Spinal cord (tissue), 10 donors: ENCODE measurements around the gene LIN7A. TPM values are rescaled to one million over a fixed set of nuclear protein-coding genes. Genes with fewer than 3 reads are reported as not detected.

Experiments used
- DNase-seq, 6 donors: peaks; one replicate each; pipeline versions ENCODE4 v3.0.0 to v3.0.0-alpha.2; 2013 to 2015; ENCODE audit warnings: low spot score in 6 of 6, low read depth in 4 of 6
- H3K27ac ChIP-seq: one replicate; pipeline ENCODE4 v1.5.1; 2013; ENCODE audit warnings: low read depth, low read length, control low read depth
- H3K27me3 ChIP-seq: one replicate; pipeline ENCODE4 v1.6.1; 2013; ENCODE audit warnings: low read length; ENCODE audit not compliant: control insufficient read depth, insufficient read depth
- H3K36me3 ChIP-seq: one replicate; pipeline ENCODE4 v1.6.1; 2013; ENCODE audit warnings: low read length; ENCODE audit not compliant: control insufficient read depth, insufficient read depth
- H3K4me1 ChIP-seq: one replicate; pipeline ENCODE4 v1.6.1; 2013; ENCODE audit warnings: low read length; ENCODE audit not compliant: control insufficient read depth, insufficient read depth
- H3K4me3 ChIP-seq: one replicate; pipeline ENCODE4 v1.5.1; 2013; ENCODE audit warnings: low read depth, low read length, control low read depth
- H3K9me3 ChIP-seq: one replicate; pipeline ENCODE4 v1.6.1; 2013; ENCODE audit warnings: low read length; ENCODE audit not compliant: control insufficient read depth, insufficient read depth
- WGBS: methylation state at CpG from one replicate; pipeline ENCODE4 v1.1.5; 2013; ENCODE audit warnings: missing lambda C conversion rate; ENCODE audit not compliant: insufficient coverage; 5-methylcytosine and 5-hydroxymethylcytosine counted together
- polyA plus RNA-seq, 2 donors: library from polyadenylated mRNA; unstranded; fragments of 120-200 nt; gene quantifications; one replicate each; pipeline ENCODE4 v1.2.1, GENCODE V29; 2013; ENCODE audit not compliant: insufficient read length in 2 of 2
- total RNA-seq, 2 donors: library from RNA; depleted of rRNA in 1 of 2; stranded (reverse); fragments of 120-200 nt in 1 of 2; fragments of >200 nt in 1 of 2; gene quantifications; one replicate each; pipeline versions ENCODE4 v1.2.3 to v1.2.4, GENCODE V29; 2013 to 2014
- donor health status: healthy.

The LIN7A gene
- total and polyA plus RNA-seq, 4 donors = 12.0 to 41.3 (median 15.8) TPM

DNA sequence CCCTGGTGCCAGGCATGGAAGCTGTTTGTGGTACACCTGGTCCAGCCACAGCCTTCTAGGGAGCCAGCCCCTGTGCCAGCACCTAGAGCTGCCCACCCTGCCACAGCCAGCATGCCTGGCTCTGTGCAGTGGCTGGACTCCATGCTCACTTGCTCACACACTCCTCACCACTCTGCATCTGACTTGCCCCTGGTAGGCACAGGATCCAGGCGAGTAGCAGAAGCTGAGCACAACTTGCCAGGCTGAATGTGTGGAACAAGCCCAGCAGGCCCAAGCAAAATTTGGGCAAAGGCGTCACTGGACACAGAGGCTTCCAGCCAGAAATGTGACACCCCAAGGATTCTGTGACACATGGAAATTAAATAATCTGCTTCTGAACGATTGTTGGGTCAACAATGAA is 114.3 kb downstream of the LIN7A start:
- WGBS = 94% methylated on average over 2 of the region's 3 CpGs
- Histone ChIP-seq H3K9me3 (peaks cover 1% of the 10 kb centered on the region), H3K4me1 (no peaks in the 10 kb centered on the region), H3K27me3 (no peaks in the 10 kb centered on the region), H3K27ac (no peak overlapping the region), H3K36me3 (peaks cover 5% of the 10 kb centered on the region), H3K4me3 (no peak overlapping the region)
- no peak for DNase-seq

DNA sequence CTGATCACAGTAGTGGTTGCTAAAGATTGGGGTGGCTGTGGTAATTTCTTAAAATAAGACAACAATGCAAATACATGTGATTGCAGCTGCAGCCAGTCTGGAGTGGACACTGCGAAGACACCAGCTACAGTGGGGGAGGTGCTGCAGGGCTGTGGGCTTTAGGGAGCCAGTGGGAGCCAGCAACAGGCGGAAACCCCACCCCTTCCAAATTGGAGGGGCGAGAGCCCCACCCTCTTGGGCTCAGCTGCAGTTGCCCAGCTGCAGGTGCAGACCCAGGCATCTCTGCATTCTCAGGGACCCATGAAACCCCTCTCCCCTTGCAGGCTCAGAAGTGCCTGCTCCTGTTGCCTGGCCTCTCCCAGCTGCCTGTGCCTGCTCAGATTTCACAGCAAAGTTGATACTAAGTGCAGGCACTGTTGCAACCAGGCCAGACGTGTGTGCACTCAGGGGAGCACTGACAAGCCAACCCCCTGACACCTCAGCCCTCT is 116.2 kb downstream of the LIN7A start:
- no peak overlapping the region for H3K27ac ChIP-seq
- WGBS = 58% methylated on average over 2 of the region's 4 CpGs
- peaks cover 1% of the 10 kb centered on the region for H3K9me3 ChIP-seq
- H3K36me3 ChIP-seq = peaks cover 5% of the 10 kb centered on the region
- DNase-seq = no peak
- H3K4me1 ChIP-seq = no peaks in the 10 kb centered on the region
- no peak overlapping the region for H3K4me3 ChIP-seq
- no peaks in the 10 kb centered on the region for H3K27me3 ChIP-seq

GRCh38 chr12:80818878-80819277 is 118.9 kb downstream of the LIN7A start:
- H3K36me3 ChIP-seq = peaks cover 5% of the 10 kb centered on the region
- no peaks in the 10 kb centered on the region for H3K4me1 ChIP-seq
- no peak overlapping the region for H3K27ac ChIP-seq
- peaks cover 1% of the 10 kb centered on the region for H3K9me3 ChIP-seq
- H3K27me3 ChIP-seq = no peaks in the 10 kb centered on the region
- DNase-seq = no peak
- no peak overlapping the region for H3K4me3 ChIP-seq

- H3K4me1 ChIP-seq = no peaks in the 10 kb centered on the region
- no peak overlapping the region for H3K27ac ChIP-seq
Measured at GRCh38 chr12:80815351-80815750, 122.4 kb downstream of the LIN7A start.

GRCh38 chr12:80814453-80814852 is 123.3 kb downstream of the LIN7A start:
- Histone ChIP-seq H3K36me3 (peaks cover 3% of the 10 kb centered on the region), H3K9me3 (no peaks in the 10 kb centered on the region), H3K4me3 (no peak overlapping the region), H3K4me1 (no peaks in the 10 kb centered on the region), H3K27me3 (no peaks in the 10 kb centered on the region), H3K27ac (no peak overlapping the region)
- no peak for DNase-seq
- WGBS = 67% methylated on average over 1 of the region's 4 CpGs

More at GRCh38 chr12:80815351-80815750, 122.4 kb downstream of the LIN7A start:
- no peaks in the 10 kb centered on the region for H3K27me3 ChIP-seq
- no peak for DNase-seq
- H3K36me3 ChIP-seq = no peaks in the 10 kb centered on the region
- H3K9me3 ChIP-seq = no peaks in the 10 kb centered on the region
- no peak overlapping the region for H3K4me3 ChIP-seq

GRCh38 chr12:80813820-80814219 is 123.9 kb downstream of the LIN7A start:
- H3K9me3 ChIP-seq = no peaks in the 10 kb centered on the region
- DNase-seq = no peak
- WGBS = no CpG with 5 or more reads among the region's 2 CpGs
- H3K27ac ChIP-seq = no peak overlapping the region
- H3K36me3 ChIP-seq = peaks cover 3% of the 10 kb centered on the region
- H3K4me3 ChIP-seq = no peak overlapping the region
- no peaks in the 10 kb centered on the region for H3K27me3 ChIP-seq
- no peaks in the 10 kb centered on the region for H3K4me1 ChIP-seq

GRCh38 chr12:80811957-80812708 is 125.6 kb downstream of the LIN7A start:
- Histone ChIP-seq H3K27ac (no peak overlapping the region), H3K4me1 (no peaks in the 10 kb centered on the region), H3K27me3 (no peaks in the 10 kb centered on the region), H3K4me3 (no peak overlapping the region), H3K9me3 (no peaks in the 10 kb centered on the region), H3K36me3 (peaks cover 3% of the 10 kb centered on the region)
- no peak for DNase-seq
- 100% methylated on average over 2 of the region's 3 CpGs for WGBS

DNA sequence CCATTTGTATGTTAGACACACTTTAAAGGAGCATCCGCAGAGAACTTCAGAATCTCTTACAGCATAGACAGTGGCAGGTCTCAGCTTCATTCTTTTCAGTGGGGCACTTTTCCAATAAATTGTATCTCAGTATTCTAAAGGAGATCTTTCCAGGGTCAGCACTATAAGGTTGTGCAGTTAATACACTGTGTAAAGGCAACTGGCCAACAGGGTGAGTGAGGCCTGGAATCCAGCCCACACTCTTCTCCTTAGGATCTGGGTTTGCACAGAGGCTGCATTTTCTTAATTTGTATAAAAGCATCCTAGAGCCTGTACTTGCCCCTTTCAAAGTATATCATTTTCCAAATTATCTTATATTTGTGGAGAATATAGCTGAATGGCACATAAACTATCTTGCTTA is 126.9 kb downstream of the LIN7A start:
- no peaks in the 10 kb centered on the region for H3K4me1 ChIP-seq
- H3K27me3 ChIP-seq = no peaks in the 10 kb centered on the region
- no peak overlapping the region for H3K4me3 ChIP-seq
- H3K36me3 ChIP-seq = peaks cover 3% of the 10 kb centered on the region
- no peaks in the 10 kb centered on the region for H3K9me3 ChIP-seq
- no peak overlapping the region for H3K27ac ChIP-seq
- no CpG with 5 or more reads among the region's 1 CpG for WGBS
- peak in 3 of 6 donors; percentile 9 to 46 (median 23) for DNase-seq

DNA sequence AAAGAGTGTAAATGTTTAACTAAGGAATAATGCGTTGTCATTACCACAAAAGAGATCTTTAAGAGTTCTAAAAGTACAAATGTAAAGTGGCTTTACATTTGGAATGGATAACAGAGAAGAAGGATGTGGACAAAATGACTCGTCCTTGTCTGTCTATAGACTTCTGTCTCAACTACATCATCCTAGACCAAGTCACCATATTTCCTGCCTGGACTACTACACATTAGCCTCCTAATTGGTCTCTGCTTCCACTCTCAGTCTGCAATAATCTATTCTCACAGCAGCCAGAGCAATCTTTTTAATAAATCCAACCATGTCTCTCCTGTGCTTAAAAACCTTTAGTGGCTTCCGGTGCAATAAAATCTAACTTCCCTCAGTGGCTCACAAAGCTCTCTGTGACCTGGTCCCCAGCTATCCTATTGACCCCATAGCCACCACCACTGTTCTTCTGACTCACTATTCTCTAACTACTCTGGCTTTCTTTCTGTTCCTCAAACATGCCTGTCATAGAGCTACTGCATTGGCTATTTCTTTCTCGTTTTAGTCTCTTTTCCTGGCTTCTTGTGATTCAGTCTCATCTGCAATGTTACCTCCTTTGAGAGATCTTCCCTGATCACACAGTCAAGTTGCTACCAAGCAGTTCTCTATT is 130.0 kb downstream of the LIN7A start:
- DNase-seq = no peak
- Histone ChIP-seq H3K4me1 (no peaks in the 10 kb centered on the region), H3K4me3 (no peak overlapping the region), H3K27ac (no peak overlapping the region), H3K27me3 (no peaks in the 10 kb centered on the region), H3K9me3 (no peaks in the 10 kb centered on the region), H3K36me3 (peaks cover 3% of the 10 kb centered on the region)
- 88% methylated on average over 4 of the region's 4 CpGs for WGBS

GRCh38 chr12:80805106-80805505 is 132.6 kb downstream of the LIN7A start:
- H3K27ac ChIP-seq = no peak overlapping the region
- no peaks in the 10 kb centered on the region for H3K4me1 ChIP-seq
- H3K27me3 ChIP-seq = no peaks in the 10 kb centered on the region
- no peak overlapping the region for H3K4me3 ChIP-seq
- DNase-seq = no peak
- peaks cover 3% of the 10 kb centered on the region for H3K36me3 ChIP-seq
- H3K9me3 ChIP-seq = no peaks in the 10 kb centered on the region
- WGBS = 100% methylated on average over 3 of the region's 4 CpGs
